Transverse colon (tissue), 4 donors: Measurements from ENCODE around the gene KMT2E.

Source experiments
- CTCF ChIP-seq, 5 experiments: fragments of 200-600 bp in 3 of 5; fragments of 450-650 bp in 2 of 5; sonication (generic) in 3 of 5; IDR thresholded peaks; 1 replicate in 2 of 5; 2 replicates in 3 of 5; pipeline ENCODE4 v1.5.1; 2016 to 2017; ENCODE audit warnings: antibody characterized with exemption in 5 of 5, inconsistent platforms in 3 of 5, mild to moderate bottlenecking in 2 of 5, moderate library complexity in 1 of 5
- POLR2A ChIP-seq: fragments of 450-650 bp; IDR thresholded peaks from one replicate; pipeline ENCODE4 v1.6.1; 2016; ENCODE audit warnings: antibody characterized with exemption, mild to moderate bottlenecking, moderate library complexity
- POLR2AphosphoS5 ChIP-seq, 3 donors: sonication (generic); formaldehyde crosslinking; IDR thresholded peaks; one replicate each; pipeline ENCODE4 v1.6.1; 2016; ENCODE audit warnings: antibody characterized with exemption in 3 of 3

GRCh38 chr7:105032553-105033214 is 18.7 kb downstream of the KMT2E start:
- TF ChIP-seq POLR2A (no peak), POLR2AphosphoS5 (IDR thresholded peaks at IDR 0.05) (no peak), CTCF (IDR thresholded peaks at IDR 0.05) (no peak)
